IPS-15b (cell line): ENCODE measurements around the gene OR11A1.
"Not testable (repeated sequence)": the region's sequence is repeated elsewhere in the genome, so short reads cannot be mapped to it uniquely, and the experiment has no call there.

Experiments used
- H3K27me3 ChIP-seq: one replicate; pipeline ENCODE4 v1.6.1; 2013; ENCODE audit warnings: low read length; ENCODE audit not compliant: control insufficient read depth, insufficient read depth
- H3K36me3 ChIP-seq: one replicate; pipeline ENCODE4 v1.6.1; 2013; ENCODE audit warnings: low read length; ENCODE audit not compliant: control insufficient read depth, insufficient read depth
- H3K4me1 ChIP-seq: one replicate; pipeline ENCODE4 v1.6.1; 2013; ENCODE audit warnings: mild to moderate bottlenecking, low read length; ENCODE audit not compliant: control insufficient read depth, insufficient read depth
- H3K4me3 ChIP-seq: one replicate; pipeline ENCODE4 v1.5.1; 2013; ENCODE audit warnings: low read depth, low read length
- H3K9ac ChIP-seq: one replicate; pipeline ENCODE4 v1.6.1; 2013; ENCODE audit warnings: low read depth, mild to moderate bottlenecking, low read length
- H3K9me3 ChIP-seq: one replicate; pipeline ENCODE4 v1.6.1; 2013; ENCODE audit warnings: mild to moderate bottlenecking, low read length; ENCODE audit not compliant: control insufficient read depth, insufficient read depth

OR11A1 gene

GRCh38 chr6:29477923-29478450, 21.1 kb upstream of the OR11A1 start:
- Histone ChIP-seq H3K4me3 (no peak overlapping the region), H3K4me1 (no peaks in the 10 kb centered on the region), H3K36me3 (no peaks in the 10 kb centered on the region), H3K9me3 (no peaks in the 10 kb centered on the region), H3K27me3 (no peaks in the 10 kb centered on the region), H3K9ac (no peak overlapping the region)

GRCh38 chr6:29474996-29475395, 18.1 kb upstream of the OR11A1 start:
- Histone ChIP-seq H3K4me1 (no peaks in the 10 kb centered on the region), H3K4me3 (no peak overlapping the region), H3K36me3 (no peaks in the 10 kb centered on the region), H3K9me3 (no peaks in the 10 kb centered on the region), H3K9ac (no peak overlapping the region), H3K27me3 (no peaks in the 10 kb centered on the region)

- Histone ChIP-seq H3K4me3 (no peak overlapping the region), H3K27me3 (no peaks in the 10 kb centered on the region), H3K9ac (no peak overlapping the region), H3K4me1 (no peaks in the 10 kb centered on the region), H3K9me3 (no peaks in the 10 kb centered on the region), H3K36me3 (no peaks in the 10 kb centered on the region)
Observed at GRCh38 chr6:29466241-29466640, 9.4 kb upstream of the OR11A1 start.

GRCh38 chr6:29465801-29466200, 8.9 kb upstream of the OR11A1 start:
- no peaks in the 10 kb centered on the region for H3K9me3 ChIP-seq
- no peaks in the 10 kb centered on the region for H3K4me1 ChIP-seq
- H3K9ac ChIP-seq = no peak overlapping the region
- no peaks in the 10 kb centered on the region for H3K27me3 ChIP-seq
- H3K36me3 ChIP-seq = no peaks in the 10 kb centered on the region
- no peak overlapping the region for H3K4me3 ChIP-seq

GRCh38 chr6:29465279-29465678, 8.4 kb upstream of the OR11A1 start:
- H3K9ac ChIP-seq = no peak overlapping the region
- no peaks in the 10 kb centered on the region for H3K36me3 ChIP-seq
- no peaks in the 10 kb centered on the region for H3K27me3 ChIP-seq
- no peaks in the 10 kb centered on the region for H3K9me3 ChIP-seq
- no peaks in the 10 kb centered on the region for H3K4me1 ChIP-seq
- no peak overlapping the region for H3K4me3 ChIP-seq

- Histone ChIP-seq H3K36me3 (no peaks in the 10 kb centered on the region), H3K9me3 (no peaks in the 10 kb centered on the region), H3K9ac (no peak overlapping the region), H3K27me3 (no peaks in the 10 kb centered on the region), H3K4me1 (no peaks in the 10 kb centered on the region), H3K4me3 (no peak overlapping the region)
Observed at GRCh38 chr6:29462022-29462421, 5.2 kb upstream of the OR11A1 start.

GRCh38 chr6:29461021-29461814, 4.3 kb upstream of the OR11A1 start:
- Histone ChIP-seq H3K36me3 (no peaks in the 10 kb centered on the region), H3K4me3 (no peak overlapping the region), H3K4me1 (no peaks in the 10 kb centered on the region), H3K27me3 (no peaks in the 10 kb centered on the region), H3K9me3 (no peaks in the 10 kb centered on the region), H3K9ac (no peak overlapping the region)

- peaks cover 2% of the 10 kb centered on the region for H3K4me1 ChIP-seq
- H3K27me3 ChIP-seq = no peaks in the 10 kb centered on the region
- no peak overlapping the region for H3K9ac ChIP-seq
- no peaks in the 10 kb centered on the region for H3K36me3 ChIP-seq
- H3K4me3 ChIP-seq = no peak overlapping the region
- H3K9me3 ChIP-seq = no peaks in the 10 kb centered on the region
Observed at GRCh38 chr6:29451471-29452193, 5.2 kb downstream of the OR11A1 start.

- Histone ChIP-seq H3K4me3 (no peak overlapping the region), H3K4me1 (peaks cover 2% of the 10 kb centered on the region), H3K9me3 (no peaks in the 10 kb centered on the region), H3K36me3 (no peaks in the 10 kb centered on the region), H3K27me3 (no peaks in the 10 kb centered on the region), H3K9ac (no peak overlapping the region)
Observed at GRCh38 chr6:29447670-29448069, 9.2 kb downstream of the OR11A1 start.

GRCh38 chr6:29444031-29444430, 12.8 kb downstream of the OR11A1 start:
- not testable (repeated sequence) for H3K36me3 ChIP-seq, H3K9me3 ChIP-seq, H3K9ac ChIP-seq, H3K4me3 ChIP-seq, H3K4me1 ChIP-seq, H3K27me3 ChIP-seq

GRCh38 chr6:29442719-29443118, 14.2 kb downstream of the OR11A1 start:
- H3K27me3 ChIP-seq = no peaks in the 10 kb centered on the region

GRCh38 chr6:29439006-29439405, 17.9 kb downstream of the OR11A1 start, which contains the start of gene OR10C1:
Gene OR10C1, plus strand, starts transcription at chr6:29439306. Its CDS starts 710 bp downstream, at chr6:29440016.
- no peaks in the 10 kb centered on the region for H3K4me1 ChIP-seq
- no peaks in the 10 kb centered on the region for H3K36me3 ChIP-seq
- no peak within 1 kb of the TSS for H3K9ac ChIP-seq
- no peaks in the 10 kb centered on the region for H3K27me3 ChIP-seq
- no peak within 1 kb of the TSS for H3K4me3 ChIP-seq
- no peaks in the 10 kb centered on the region for H3K9me3 ChIP-seq

More at GRCh38 chr6:29442719-29443118, 14.2 kb downstream of the OR11A1 start:
- peaks cover 2% of the 10 kb centered on the region for H3K4me1 ChIP-seq
- no peaks in the 10 kb centered on the region for H3K36me3 ChIP-seq
- H3K4me3 ChIP-seq = no peak overlapping the region
- no peaks in the 10 kb centered on the region for H3K9me3 ChIP-seq
- no peak overlapping the region for H3K9ac ChIP-seq
